ENCODE data around the gene BOD1L1.

The BOD1L1 gene

GRCh38 chr4:13627606-13628311 is at the start of gene BOD1L1:
TSS of gene BOD1L1 (minus strand) at chr4:13627725. CDS start at chr4:13627587, 138 bp downstream.
- DNase-seq: peak; percentile 14

DNA sequence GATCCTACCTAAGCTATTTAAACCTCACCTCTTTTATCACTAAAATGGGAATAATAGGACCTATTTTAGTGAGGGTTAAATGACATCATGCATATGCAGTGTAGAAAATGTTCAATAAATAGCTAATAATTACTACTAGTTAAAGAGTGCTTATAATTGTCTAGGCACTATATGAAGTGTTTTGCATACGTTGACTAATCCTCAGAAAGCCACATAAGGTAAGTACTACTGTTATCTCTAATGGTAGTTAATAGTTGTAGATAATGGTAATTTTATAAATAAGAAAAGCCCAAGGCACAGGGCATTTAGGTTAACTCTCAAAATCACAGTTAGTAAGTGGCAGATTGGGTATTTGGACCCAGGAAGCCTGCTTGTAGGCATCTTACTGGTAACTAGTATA is 47.4 kb upstream of the BOD1L1 start:
- no peak for DNase-seq

- no peak for DNase-seq
These were observed 45.6 kb upstream of the BOD1L1 start for GRCh38 chr4:13673167-13673566.

DNA sequence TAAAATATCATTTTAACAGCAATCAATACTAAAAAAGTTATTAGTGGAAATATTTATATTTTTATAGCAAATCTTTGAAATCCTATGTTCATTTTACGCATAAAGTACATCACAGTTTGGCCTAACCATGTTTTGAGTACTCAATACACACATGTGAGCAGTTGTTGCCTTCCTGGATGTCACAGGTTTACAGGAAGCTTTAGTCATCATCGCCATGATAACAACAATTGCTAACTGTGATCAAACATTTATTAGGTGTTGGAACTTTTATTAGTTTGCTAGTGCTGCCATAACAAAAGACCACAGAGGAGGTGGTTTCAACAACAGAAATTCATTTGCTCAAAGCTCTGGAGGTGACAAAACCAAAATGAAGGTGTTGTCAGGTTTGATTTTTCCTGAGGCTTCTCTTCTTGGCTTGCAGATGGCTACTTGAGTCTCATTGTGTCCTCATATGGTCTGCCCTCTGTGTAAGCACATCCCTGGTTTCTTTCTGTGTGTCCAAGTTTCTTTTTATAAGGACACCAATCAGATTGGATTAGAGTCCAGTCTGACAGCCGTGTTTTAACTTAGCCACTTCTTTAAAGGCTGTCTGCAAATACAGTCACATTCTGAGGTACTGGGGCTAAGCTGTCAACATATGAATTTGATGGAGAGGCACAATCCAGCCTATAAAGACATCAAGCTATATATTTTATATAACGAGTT is 43.1 kb upstream of the BOD1L1 start:
- no peak for DNase-seq

- DNase-seq: no peak
These were observed 38.5 kb upstream of the BOD1L1 start for GRCh38 chr4:13665701-13666660.

DNA sequence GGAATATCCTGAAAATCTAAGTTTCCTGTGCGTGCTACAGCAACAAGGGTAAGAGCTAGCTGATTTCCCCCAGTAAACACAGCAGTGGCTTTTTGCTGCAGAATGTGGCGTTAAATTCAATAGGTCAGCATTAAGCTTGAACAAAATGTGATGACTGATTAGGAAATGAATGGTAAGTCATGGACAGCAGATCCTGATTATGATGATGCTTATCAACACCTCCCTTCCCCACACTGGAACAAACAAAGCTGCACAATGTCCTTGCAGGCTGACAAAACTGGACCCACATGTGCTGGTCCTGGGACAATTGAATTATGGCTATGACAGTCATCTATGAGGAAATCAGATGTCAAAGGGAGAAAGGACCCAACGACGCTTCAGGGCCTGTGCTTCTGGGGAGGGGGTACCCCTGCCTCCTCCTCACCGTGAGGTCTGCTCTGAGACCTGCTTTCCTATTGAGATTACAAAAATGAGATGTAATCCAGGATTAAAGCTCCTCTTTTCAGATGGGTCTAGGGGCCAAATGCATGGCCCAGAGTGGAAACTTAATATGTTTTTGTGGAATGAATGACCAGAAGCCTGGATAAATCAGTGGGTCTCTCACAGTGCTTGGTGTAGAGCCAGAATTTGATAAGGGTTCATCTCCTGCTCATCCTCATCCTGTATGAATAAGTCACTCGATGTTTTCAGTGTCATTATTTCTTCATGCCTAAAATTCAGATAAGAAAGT is 32.0 kb upstream of the BOD1L1 start:
- no peak for DNase-seq

DNA sequence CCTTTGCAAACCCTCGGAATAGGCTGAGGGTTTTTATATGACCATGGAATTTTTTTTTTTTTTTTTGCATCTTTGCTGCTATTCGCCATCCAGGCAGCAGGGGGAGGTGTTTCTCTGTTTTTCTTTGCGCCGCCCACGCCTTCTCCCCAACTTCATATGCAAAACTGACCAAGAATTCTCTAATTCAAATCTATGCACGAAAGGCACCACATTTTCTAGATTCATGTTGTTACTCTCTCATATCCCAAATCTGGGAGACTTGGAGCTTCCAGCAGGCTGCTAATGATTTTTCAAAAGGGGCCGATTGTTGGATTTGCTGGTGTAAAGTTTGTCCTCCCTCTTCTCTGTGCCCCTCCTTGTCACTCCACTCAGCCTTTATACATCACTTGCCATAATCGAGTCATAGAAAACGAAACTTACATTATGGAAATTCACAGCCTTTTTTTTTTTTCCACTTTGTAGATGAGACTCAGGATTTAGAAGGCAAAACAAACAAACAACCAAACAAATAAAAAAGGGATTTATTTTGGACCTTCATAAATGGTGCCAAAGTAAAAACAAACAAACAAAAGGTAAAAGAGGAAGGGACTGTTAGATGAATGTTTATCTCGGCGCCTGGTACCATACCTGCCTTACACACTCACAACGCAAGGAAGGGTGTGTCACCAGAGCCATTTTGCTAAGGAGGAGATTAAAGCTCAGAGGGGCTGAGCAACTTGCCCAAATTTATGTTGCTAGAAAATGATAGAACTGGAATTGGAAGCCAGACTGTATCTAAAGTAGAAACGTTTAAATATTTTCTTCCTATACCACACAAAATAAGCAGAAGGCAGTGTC is 29.3 kb upstream of the BOD1L1 start:
- no peak for DNase-seq

- no peak for DNase-seq
These were observed 26.8 kb upstream of the BOD1L1 start for GRCh38 chr4:13654162-13654797.

DNA sequence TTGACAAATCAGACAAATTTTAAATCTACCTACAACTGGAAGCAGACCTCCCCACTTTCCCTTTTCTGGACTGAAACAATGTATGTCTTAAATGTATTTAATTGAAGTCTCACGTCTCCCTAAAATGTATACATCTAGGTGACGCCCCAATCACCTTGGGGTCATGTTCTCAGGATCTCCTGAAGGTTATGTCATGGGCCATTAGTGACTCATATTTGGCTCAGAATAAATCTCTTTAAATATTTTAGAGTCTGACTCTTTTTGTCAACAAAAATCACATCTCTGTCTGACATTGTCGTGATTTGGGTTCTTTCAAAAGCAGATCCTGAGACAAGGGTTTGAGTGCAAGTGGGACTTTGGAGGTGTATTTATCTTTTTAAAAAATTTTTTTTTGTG is 26.2 kb upstream of the BOD1L1 start:
- DNase-seq: no peak

DNA sequence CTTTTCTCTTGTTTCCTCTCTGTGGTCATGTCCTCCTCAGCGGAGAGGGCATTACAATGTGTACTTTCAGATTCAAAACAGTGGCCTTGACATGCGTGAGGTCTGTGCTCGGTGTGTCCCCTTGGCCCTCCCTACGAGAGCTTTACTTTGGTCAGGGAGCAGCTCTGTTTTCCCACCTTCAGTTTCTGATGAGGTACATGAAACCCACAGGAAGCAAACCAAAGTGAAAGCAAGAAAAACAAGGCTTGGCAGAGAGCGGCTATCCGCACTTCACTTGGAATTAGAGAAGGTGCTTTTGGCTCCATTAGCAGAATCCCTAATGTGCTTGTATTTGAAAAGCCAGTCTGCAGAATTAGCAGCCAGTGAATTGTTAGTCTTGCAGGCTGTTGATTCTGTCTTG is 19.5 kb upstream of the BOD1L1 start:
- DNase-seq: no peak

GRCh38 chr4:13645075-13645474 is 17.6 kb upstream of the BOD1L1 start:
- DNase-seq: no peak

DNA sequence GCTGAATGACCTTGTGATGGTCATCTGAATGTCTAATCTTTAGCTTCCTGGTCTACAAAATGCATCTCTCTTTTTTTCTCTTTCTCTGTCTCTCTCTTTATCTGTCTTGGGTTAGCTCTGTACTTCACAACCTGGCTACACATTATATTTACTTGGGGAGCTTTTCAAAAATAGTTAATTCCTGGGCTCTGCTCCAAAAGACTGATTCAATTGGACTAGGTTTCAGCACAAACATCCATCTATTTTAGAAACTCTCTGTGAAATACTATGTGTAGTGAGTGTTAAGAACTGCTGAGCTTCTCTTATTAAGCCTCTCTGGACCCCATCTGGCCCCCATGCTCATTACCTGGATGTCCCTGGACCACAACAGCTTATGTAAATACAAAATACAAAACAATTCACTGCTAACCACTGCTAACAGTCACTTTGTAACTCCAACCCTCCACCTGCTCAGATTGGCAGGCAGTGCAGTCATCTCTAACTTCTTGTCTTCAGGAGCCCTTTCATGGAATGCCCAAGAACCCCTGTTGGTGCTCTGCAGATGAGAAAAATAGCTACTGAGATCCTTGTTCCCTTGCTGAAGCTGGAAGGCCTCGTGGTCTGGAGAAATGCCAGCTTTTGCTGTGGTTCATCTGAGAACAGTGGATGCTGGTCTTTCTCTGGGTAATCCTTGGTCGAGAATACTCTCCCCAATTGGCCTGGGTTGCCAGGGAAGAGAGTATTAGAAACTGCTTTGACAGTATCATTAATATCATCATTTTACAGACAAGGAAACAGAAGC is 14.8 kb upstream of the BOD1L1 start:
- no peak for DNase-seq

GRCh38 chr4:13641084-13641483 is 13.6 kb upstream of the BOD1L1 start:
- no peak for DNase-seq

DNA sequence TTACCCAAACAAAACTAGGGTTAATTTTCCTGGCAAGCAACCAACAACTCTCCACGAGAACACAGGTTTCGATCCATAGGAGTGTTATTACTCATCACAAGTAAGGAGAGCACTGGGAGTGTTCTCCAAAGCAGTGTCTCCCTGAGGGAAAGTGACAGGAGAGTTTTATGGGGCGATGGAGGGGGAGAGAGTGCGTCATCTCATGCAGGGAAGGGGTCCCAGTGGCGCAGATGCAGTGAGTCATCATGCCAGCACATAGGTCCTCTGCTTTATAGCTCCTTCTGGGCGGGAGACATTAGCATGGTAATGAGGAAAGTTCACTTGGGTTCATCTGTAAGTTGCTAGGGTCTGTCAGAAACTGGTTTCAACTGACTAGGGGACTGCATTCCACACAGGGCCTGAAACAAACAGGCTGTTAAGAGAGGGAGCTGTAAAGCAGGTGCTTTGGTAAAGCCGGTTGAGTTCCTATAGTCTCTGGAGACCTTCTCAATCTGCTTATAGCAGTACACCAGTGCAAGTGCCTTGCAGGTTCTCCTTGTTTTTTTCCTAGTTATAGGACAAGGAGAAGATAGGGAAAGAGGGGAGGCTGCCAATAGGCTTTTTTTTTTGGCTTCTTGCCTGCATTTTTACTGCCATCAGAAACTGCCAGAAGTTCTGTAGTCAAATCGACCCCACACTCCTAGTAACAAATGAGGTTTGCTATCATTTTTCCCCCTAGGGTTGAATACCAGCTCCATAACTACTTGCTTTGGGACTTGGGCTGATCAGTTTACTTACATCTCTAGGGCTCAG is 12.8 kb upstream of the BOD1L1 start:
- DNase-seq: no peak

- no peak for DNase-seq
These were observed 7.8 kb upstream of the BOD1L1 start for GRCh38 chr4:13635286-13635799.

DNA sequence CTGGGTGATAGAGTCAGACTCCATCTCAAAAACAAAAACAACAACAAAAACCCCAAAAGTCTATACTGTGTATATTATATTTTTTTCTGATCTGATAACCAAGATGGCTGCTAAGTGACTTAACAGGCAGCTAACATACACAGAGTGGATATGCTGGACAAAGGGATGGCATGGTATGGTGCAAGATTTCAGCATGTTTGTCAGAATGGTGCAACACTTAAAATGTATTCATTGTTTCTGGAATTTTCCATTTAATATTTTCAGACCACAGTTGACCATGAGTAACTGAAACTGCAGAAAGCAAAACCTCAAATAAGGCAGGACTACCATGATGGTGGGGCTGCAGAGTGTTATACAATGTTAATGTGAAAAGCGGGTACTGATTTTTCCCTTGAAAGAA is 6.1 kb upstream of the BOD1L1 start:
- DNase-seq: no peak

DNA sequence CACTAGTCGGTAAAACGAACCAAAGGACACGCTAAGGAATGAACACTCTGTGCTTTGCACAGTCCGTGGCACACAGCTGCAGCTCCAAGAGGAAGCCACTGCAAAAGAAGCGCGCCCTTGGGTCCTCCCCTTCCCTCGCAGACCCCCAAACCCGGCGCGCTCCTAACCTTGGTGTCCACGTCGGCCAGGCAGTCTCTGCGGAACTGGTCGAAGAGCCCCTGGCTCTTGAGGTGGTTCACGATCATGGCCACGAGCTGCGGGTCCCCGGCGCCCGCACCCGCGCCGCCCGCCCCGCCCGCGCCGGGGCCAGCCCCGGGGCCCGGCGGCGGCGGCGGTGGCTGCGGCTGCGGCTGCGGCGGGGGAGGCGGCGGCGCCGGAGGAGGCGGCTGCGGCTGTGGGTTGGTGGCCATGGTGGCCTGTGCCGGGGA is 333 bp downstream of the BOD1L1 start:
- no peak for DNase-seq

GRCh38 chr4:13626492-13627177 is 890 bp downstream of the BOD1L1 start:
- DNase-seq: no peak

Data from NCI-H1436 treated with DMSO at 0.1 percent for 48 hours (cell line).